ENCODE results near the gene LPCAT3.
"Not testable (repeated sequence)": the region's sequence is repeated elsewhere in the genome, so short reads cannot be mapped to it uniquely, and the experiment has no call there.

LPCAT3 gene

DNA sequence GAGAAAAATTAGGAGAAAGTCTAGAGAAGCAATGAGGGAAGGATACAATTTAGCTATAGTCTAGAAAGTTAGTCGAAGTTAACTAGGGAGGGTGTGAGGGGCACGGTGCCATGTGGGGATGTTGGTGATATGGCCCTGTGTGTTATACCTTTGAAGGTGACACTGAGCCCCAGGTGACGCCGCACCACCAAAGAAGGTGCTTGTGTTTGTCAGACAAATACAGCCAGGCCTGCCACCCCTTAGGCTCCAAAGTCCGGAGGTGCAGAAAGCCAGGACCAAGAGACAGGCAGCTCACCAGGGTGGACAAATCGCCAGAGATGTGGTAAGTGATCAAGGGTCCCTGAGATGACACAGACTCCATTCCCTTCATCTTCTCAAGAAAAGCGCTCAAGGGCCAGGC is 43.3 kb upstream of the LPCAT3 start:
- no peak for TF ChIP-seq MAX (IDR thresholded peaks at IDR 0.05; ENCODE audit: low read depth, low read length)
- no peak for TF ChIP-seq MYC (IDR thresholded peaks at IDR 0.05; ENCODE audit: low read depth, low read length)
- TF ChIP-seq CTCF (IDR thresholded peaks at IDR 0.05; ENCODE audit: low read depth, low read length) = no peak
- no peak for TF ChIP-seq POLR2A (IDR thresholded peaks at IDR 0.05; ENCODE audit: extremely low read depth, insufficient read length)
- no peak overlapping the region for H3K4me3 ChIP-seq (ENCODE audit: low read depth, low read length)
- no peak for DNase-seq (ENCODE audit: low read depth)

- no peak for TF ChIP-seq POLR2A (IDR thresholded peaks at IDR 0.05; ENCODE audit: extremely low read depth, insufficient read length)
- TF ChIP-seq MYC (IDR thresholded peaks at IDR 0.05; ENCODE audit: low read depth, low read length) = no peak
- no peak overlapping the region for H3K4me3 ChIP-seq (ENCODE audit: low read depth, low read length)
- DNase-seq (ENCODE audit: low read depth) = no peak
Observed at GRCh38 chr12:7061138-7061537, 42.9 kb upstream of the LPCAT3 start.

DNA sequence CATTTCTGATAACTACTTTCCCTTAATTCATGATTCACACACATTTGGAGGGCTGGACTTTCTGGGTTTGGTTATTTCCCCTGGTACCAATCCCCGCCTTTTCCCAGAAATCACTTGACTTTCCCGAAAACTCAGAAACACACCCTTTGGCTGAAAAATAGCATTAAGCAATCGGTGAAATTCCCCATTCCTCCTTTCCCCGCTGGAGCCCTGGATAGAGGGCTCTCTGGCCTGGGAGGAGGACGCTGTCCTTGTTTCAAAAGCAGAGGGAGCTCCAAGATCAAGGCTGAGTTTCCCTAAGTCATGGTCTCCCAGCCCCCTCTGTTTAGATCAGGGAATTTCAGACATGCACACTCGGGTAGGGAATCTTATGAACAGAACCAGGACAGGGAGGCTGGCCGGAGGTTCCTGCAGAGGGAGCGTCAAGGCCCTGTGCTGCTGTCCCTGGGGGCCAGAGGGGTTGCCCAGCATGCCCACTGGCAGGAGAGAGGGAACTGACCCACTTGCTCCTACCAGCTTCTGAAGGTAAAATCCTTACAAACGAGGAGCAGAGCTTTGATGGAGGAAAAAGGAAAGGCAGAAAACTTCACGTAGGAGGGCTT is 42.2 kb upstream of the LPCAT3 start, which contains the start of gene C1S:
TSS of gene C1S (plus strand) at position 366 of the 602 bp plus-strand sequence. CDS start 1,195 bp downstream, outside the sequence.
- no peak for DNase-seq (ENCODE audit: low read depth)
- H3K4me3 ChIP-seq (ENCODE audit: low read depth, low read length) = no peak within 1 kb of the TSS
- TF ChIP-seq MAX (IDR thresholded peaks at IDR 0.05; ENCODE audit: low read depth, low read length) (no peak), POLR2A (IDR thresholded peaks at IDR 0.05; ENCODE audit: extremely low read depth, insufficient read length) (no peak), MYC (IDR thresholded peaks at IDR 0.05; ENCODE audit: low read depth, low read length) (no peak), CTCF (IDR thresholded peaks at IDR 0.05; ENCODE audit: low read depth, low read length) (no peak)

DNA sequence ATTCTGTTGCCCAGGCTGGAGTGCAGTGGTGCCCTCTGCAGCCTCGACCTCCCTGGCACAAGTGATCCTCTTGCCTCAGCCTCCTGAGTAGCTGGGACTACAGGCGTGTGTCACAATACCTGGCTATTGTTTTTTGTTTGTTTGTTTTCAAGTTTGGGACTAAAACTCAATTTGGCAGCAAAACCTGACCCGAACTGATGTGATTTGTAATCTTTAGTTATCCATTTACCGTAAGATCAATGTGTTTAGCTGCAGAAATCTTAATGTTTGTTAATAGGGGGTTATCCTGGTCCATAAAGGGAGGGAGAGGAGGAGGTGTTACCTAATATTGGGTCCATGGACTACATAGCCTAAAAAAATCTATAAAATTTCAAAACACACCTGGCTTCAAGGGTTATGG is 41.5 kb upstream of the LPCAT3 start:
- no peak for DNase-seq (ENCODE audit: low read depth)
- TF ChIP-seq CTCF (IDR thresholded peaks at IDR 0.05; ENCODE audit: low read depth, low read length) (no peak), POLR2A (IDR thresholded peaks at IDR 0.05; ENCODE audit: extremely low read depth, insufficient read length) (no peak), MYC (IDR thresholded peaks at IDR 0.05; ENCODE audit: low read depth, low read length) (no peak), MAX (IDR thresholded peaks at IDR 0.05; ENCODE audit: low read depth, low read length) (no peak)

GRCh38 chr12:7058850-7059395 is 40.6 kb upstream of the LPCAT3 start:
- DNase-seq (ENCODE audit: low read depth) = no peak
- TF ChIP-seq MYC (IDR thresholded peaks at IDR 0.05; ENCODE audit: low read depth, low read length) (no peak), CTCF (IDR thresholded peaks at IDR 0.05; ENCODE audit: low read depth, low read length) (no peak), MAX (IDR thresholded peaks at IDR 0.05; ENCODE audit: low read depth, low read length) (no peak), POLR2A (IDR thresholded peaks at IDR 0.05; ENCODE audit: extremely low read depth, insufficient read length) (no peak)
- no peak overlapping the region for H3K4me3 ChIP-seq (ENCODE audit: low read depth, low read length)

More for the DNA sequence above, 41.5 kb upstream of the LPCAT3 start:
- no peak overlapping the region for H3K4me3 ChIP-seq (ENCODE audit: low read depth, low read length)

- TF ChIP-seq POLR2A (IDR thresholded peaks at IDR 0.05; ENCODE audit: extremely low read depth, insufficient read length) (no peak), MYC (IDR thresholded peaks at IDR 0.05; ENCODE audit: low read depth, low read length) (no peak), MAX (IDR thresholded peaks at IDR 0.05; ENCODE audit: low read depth, low read length) (no peak), CTCF (IDR thresholded peaks at IDR 0.05; ENCODE audit: low read depth, low read length) (no peak)
Observed at GRCh38 chr12:7058163-7058845, 40.0 kb upstream of the LPCAT3 start.

DNA sequence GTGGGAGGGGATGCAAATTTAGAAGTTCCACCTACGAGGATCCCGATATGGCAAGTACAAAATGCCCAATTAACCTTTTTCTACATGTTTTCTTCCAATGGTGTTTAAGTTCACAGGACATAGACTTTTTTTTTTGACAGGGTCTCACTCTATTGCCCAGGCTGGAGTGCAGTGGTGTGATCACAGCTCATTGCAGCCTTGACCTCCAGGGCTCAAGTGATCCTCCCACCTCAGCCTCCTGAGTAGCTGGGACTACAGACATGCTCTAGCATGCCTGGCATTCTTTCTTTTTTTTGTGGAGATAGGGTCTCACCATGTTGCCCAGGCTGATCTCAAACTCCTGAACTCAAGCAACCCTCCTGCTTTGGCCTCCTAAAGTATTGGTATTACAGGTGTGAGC is 37.5 kb upstream of the LPCAT3 start:
- H3K4me3 ChIP-seq (ENCODE audit: low read depth, low read length); DNase-seq (ENCODE audit: low read depth): not testable (repeated sequence)

More at GRCh38 chr12:7058163-7058845, 40.0 kb upstream of the LPCAT3 start:
- H3K4me3 ChIP-seq (ENCODE audit: low read depth, low read length) = no peak overlapping the region
- DNase-seq (ENCODE audit: low read depth) = peak; percentile 11
